SKM-1 (cell line): Measurements from ENCODE around the gene L3MBTL4.
"Not testable (repeated sequence)": the region's sequence is repeated elsewhere in the genome, so short reads cannot be mapped to it uniquely, and the experiment has no call there.

Source experiments
- DNase-seq: peaks from one replicate; lab custom pipeline; 2025; ENCODE audit not compliant: unreplicated experiment; lab: John Stamatoyannopoulos, UW

The L3MBTL4 gene

DNA sequence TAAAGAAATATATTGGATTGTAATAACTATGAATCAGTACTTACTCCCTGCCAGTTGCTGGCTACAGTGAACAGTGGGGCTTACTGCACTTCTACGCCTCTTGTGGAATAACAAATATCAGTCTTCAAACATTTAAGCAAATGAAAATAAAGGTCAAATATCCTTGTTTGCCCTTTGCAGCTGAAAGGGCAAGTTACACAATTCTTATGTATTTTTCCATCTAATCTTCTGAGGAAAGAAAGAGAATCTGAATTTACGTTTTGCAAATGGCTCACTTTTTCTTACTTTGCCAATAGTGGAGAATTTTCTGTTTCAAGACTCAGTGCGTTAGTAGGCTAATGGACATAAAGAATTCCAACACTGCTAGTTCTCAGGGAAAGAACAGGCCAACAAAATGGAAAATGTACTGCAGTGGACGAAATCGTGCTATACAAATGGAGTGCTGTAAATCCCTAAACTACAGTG, 362.2 kb downstream of the L3MBTL4 start:
- DNase-seq = no peak

DNA sequence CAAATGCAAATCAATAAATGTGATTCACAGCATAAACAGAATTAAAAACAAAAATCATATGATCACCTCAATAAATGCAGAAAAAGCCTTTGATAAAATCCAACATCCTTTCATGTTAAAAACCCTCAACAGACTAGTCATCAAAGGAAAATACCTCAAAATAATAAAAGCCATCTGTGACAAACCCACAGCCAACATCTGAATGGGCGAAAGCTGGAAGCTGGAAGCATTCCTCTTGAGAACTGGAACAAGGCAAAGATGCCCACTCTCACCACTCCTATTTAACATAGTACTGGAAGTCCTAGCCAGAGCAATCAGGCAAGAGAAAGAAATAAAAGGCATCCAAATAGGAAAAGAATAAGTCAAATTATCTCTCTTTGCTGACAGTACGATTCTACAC, 367.1 kb downstream of the L3MBTL4 start:
- not testable (repeated sequence) for DNase-seq

DNA sequence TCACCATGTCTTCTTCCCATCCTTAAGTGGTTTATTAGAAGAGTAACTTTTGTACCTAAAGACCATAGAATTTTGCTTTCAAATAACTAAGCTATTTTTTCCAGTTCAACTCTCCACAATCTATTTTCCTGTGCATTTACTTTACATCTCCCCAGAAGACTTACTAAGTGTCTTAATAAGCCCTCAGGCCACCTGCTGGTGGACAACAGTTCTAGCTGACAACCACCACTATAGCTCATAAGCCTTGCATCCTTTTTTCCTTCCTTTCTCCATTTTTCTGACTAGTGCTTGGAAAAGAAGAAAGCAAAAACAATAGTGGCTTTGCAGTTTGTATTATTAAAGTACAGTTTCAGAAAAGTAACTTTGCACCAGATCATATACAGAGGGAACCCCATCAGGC, 369.9 kb downstream of the L3MBTL4 start:
- DNase-seq = no peak

DNA sequence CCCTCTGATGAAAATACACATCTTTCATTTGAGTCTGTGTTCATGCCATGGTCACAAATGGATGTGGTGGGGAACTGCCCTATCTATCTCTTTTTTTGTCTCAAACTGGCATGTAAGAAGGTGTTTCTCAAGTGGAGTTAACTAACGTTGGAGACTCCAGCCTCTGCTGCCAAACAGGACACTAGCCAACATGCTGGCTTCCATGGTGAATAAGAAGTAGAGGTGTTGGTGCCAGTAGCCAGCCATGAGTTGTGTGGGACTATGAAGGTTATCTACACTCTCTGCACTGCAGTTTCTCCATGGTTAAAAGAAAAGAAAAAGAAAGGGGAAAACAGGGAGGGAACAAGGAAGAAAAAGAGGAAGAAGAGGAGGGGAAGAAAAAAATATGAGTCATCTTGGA, 370.4 kb downstream of the L3MBTL4 start:
- DNase-seq = no peak

DNA sequence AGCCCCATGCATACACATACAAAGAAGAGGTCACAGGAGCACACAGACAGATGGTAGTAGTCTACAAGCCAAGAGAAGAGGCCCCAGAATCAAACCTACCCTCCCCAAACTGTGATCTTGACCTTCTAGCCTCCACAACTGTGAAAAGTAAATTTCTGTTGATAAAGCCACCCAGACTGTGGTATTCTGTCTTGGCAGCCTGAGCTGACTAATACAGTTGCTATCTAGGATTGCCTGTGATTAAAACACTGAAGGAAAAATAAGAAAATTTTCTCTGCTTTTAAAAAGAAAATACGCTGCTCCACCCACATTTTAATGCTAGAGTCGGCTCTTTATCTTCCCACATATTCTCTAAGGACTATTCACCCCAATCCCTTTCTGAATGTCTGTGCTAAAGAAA, 375.7 kb downstream of the L3MBTL4 start:
- DNase-seq = no peak

DNA sequence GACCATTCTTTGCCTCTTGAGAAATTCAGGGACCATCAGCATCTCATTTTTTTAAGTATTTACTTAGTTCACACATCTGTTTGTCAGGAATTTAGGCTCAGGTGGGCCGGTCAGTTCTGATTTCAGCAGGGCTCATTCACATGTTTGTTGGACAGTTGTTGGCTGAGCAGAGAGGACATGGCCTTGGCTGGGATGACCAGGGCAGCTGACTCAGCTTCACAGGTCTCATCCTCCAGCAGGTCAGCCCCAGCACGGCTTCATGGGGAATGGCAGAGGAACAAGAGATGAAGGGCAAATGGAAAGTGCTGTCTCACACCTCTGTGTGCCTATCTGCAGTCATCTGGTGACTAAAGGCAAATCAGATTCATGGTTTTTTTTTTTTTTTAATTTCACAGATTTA, 383.3 kb downstream of the L3MBTL4 start:
- DNase-seq = no peak

DNA sequence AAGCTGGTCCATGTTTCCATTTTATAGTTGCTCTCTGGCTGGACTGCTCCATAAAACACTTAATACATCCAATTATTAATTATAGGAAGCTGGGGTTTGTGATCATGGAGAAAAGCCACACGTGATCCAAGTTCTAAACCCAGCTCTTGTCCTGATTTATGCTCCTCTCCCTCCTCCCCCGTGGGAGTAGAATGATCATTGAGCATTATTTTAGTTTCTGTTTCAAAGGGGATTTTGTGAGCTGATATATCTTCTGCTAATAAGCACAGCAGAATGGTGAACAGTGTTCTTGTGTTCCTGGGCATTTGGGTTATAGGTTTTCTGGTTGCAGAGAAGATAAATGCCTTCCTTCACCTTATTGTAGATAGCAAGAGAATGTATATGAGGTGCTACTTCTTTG, 383.7 kb downstream of the L3MBTL4 start:
- no peak for DNase-seq

DNA sequence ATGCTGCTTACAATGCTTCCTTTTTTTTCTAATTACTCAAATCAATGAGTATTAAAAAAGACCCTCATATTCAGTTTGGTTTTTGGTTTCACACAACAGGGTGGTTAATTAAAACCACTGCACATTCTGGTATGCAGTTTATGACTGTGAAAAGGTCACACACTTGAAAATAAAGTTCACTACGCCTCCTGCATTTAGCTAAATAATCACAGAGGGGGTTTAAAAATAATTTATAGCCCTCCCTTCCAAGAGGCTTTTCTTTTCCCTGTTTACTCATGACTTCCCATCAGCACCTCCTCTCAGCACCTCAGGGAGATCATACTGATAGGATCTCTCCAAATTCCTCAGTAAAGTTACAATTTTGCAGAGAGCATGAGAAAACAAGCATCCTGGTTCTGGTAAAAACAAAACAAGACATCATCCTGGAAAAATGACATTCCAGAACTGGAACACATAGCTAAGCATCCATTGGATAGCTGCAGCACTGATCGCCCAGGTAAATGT, 389.9 kb downstream of the L3MBTL4 start:
- no peak for DNase-seq

DNA sequence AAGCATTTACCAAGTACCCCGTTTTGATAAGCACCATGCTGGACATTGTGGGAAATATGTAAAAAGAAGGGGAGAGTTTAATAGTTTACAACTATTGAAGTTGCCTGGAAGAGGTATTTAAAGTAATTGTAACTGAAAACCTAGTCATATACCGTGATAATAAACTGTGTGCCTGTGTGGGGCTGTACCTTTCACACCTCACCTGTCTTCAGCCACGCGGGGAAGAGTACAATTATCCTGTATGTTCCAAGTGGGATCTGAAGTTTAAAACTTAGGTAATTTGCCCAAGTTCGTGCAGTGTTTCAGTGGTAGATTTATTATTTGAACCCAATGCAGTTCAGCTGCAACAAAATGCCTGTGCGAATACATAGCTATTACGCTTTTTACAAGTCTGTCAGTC, 391.2 kb downstream of the L3MBTL4 start:
- DNase-seq = no peak

DNA sequence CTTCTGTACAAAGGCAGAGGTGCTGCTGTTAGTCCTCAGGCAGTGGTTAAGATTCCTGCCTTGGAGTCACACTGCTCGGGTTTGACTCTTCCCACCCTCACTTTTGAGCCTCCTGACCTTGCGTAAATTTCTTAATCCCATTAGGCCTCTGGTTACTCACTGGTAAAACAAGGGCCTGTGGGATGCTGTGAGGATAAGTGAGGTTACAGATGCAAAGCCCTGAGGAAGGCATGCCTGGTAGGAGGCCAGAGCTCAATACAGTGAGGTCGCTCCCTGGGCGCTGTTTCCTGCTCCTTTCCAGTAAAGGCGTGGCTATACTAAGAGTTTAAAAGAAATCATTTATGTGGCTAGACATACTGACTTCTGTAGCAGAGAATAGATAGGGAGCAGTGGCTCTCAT, 391.9 kb downstream of the L3MBTL4 start:
- DNase-seq = no peak

DNA sequence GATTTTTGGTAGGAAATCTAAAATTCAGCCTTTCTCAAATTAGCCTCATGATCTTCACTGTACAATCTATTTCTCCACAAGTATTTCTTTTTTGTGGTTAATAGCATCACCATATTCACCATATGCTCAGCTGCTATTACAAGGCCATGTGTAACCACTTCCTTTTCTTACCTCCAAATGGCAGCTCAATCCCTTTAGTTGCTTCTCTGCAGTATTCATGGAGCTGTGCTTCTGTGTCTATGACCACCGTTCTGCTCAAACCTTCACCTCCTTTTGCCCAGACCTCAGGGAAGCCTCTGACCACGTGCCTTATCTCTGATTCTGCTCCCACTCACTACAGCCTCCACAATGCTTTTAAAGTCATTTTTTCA, 392.7 kb downstream of the L3MBTL4 start:
- DNase-seq = no peak

DNA sequence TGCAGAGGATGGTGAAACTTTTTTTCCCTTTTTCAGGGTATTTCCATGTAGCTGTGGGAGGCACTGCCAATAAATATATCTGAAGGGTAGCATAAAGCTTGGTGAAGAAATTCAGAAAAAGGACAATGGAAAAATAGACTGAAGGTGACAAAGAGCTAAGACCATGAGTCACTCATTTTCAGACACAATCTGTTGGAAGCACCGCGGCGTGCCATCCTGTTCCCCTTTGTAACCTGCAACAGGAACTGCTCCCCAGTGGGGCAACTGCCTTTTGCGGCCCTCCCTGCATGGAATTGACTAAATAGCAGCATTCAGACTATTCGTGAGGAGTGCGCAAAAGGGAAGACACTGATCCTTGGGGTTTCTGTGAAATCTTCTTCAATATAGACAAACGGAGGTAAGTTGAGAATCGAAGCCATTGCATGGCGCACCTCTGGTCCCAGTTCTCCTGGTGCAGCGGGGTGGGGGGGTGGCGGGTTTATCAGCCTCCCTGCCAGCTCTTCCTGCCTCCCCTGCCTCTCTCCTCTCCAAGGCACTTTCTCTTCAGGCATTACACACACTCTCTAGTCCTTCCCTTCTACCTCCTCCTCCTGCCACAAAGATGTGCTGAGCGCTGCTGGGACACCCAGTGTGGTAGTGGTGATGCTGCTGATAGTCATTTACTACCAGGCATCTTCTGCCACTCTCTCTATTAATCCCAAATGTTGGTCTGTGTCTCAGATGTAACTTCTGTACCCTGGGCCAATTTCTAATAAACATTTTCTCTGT, 393.2 kb downstream of the L3MBTL4 start:
- no peak for DNase-seq

DNA sequence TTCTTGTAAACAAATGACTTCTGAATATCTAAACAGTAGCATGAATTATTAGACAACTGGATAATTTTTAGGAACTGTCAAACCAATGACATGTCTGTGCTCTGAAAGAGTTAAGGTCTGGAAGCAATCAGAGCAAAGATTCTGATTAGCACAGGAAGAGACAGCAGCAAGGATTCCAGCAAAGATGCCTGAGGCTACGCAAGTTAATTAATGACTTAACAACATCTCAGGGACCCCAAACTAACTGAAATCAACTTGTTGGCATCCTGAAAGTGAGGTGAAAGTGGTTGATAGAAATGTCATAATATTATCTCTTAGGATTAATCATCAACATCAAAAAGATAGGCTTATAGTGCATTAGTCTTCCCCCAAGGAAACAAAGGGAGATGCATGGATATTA, 396.0 kb downstream of the L3MBTL4 start:
- DNase-seq = no peak

DNA sequence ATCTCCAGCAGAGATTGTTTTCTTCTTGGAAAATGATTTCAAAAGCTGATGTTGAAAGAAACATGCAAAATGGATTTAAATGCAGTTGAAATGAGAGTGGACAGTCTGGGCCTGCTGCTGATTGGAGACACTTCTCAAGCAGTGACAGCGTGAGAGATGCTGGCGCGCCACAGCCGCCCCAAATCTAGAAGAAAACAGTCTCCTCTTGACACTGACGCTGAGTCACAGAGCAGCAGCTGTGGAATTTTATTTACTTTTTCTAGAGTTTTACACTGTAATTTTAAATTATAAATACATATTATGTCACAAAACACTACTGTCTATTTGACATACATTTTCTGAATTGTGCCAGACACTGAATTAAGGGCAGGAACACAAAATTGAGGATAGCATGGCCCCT, 397.5 kb downstream of the L3MBTL4 start:
- DNase-seq = no peak

DNA sequence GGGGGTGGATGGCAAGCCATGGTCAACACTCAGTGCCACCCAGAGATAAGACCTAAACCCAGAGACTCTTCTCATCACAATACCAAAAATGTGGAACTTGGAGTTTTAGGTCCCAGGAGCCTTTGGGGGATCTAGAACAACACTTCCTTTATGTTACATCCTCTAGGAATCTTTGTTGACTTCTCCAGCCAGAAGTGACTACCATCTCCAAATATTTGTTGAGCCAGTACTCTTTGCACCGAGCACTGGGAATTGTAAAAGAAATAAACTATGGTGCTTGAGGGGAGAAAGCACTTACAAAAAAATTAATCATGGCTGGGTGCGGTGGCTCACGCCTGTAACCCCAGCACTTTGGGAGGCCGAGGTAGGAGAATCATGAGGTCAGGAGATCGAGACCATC, 399.3 kb downstream of the L3MBTL4 start:
- DNase-seq = no peak

DNA sequence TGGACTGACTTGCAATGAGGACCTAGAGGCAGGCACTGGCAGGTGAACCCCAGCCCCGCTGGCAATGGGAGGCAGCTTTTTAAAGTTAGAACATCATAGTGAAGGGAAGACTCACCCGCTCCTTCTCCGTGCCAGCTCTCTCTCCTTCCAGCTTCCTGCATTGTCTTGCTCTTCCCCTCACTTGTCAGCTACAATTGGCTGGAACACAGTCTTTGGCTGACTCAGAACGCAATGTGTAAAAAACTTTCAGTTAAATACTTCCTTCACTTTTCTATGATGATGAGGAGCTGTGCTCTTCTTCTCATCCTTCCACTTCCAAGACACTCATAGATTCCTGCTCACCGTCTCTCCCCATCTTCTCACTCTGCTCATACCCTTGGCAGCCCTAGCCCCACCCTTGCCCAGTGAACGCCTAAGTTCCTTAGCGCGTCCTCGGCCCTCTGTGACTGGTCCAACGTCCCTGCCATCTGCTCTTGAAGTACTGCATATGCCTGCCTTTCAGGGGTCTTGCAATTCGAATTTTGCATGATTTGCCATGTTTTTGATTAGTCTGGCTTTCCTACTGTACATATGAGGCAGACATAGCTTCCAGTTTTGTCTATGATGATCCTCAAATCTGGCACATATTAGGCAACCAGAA, 401.4 kb downstream of the L3MBTL4 start:
- DNase-seq = no peak

DNA sequence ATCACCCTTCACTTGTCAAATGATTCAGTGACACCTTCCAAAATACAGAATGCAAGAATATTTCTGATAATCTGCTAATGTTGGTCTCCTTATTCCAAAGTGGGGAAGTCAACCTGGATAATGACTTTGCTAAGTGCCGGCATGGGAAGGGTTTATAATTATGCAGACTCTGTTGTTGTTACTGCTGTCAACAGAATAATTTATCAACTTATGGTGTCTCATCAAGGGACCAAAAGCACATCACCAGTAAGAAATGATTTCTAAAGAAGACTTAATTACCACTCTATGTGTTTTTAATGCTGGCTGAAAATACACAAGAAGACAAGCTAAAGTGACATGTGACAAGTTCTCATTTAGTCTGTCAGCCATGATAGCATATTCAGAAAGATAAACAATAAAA, 403.8 kb downstream of the L3MBTL4 start:
- no peak for DNase-seq

DNA sequence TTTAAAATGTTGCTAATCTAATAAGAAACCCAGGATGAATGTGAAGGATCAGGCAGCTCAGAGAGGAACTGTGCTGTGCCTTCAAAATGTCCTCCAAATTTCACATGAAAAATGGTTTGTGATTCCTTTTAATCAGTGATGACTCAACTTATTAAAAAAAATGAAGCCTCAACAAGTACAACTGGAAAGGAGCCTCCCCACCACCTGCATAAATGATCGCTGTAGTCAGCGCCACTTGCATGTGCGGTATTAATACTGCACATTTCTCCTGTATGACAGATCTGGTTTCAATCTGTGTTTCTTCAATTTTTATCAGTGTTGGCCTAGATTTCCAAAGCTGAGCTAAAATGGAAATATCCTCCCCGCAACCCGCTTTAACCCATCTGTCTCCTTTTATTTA, 404.4 kb downstream of the L3MBTL4 start:
- DNase-seq = no peak

DNA sequence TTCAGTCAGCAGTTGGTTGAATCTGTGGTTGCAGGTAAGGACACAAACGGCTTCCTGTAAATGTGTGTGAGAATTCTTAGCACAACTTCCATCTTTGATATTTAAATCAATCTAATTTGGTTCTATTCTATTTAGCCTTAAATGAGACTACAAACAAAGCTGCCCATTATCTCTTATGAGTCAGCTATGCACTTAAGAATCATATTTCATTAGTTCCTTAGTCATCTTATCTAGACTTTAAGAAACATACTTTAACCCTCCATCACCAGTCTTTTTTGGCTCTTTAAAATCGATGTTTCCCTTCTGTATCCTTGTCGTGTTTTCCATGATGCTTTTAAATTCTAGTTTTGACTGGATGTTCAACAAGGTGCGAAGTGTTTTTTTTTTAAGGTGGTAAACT, 405.0 kb downstream of the L3MBTL4 start:
- DNase-seq = no peak

DNA sequence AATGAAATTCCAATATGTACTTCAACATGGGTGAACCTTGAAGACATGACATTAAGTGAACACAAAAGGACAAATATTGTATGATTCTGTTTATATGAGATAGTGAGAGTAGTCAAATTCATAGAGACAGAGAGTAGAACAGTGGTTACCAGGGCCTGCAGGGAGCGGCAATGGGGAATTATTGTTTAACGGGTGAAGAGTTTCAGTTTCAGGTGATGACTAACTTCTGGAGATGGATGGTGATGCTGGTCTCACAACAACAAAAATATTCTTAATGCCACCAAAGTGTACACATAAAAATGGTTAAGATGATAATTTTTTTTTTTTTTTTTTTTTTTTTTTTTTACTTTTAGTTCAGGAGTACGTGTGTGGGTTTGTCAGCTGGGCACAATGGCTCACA, 410.0 kb downstream of the L3MBTL4 start:
- DNase-seq = no peak

DNA sequence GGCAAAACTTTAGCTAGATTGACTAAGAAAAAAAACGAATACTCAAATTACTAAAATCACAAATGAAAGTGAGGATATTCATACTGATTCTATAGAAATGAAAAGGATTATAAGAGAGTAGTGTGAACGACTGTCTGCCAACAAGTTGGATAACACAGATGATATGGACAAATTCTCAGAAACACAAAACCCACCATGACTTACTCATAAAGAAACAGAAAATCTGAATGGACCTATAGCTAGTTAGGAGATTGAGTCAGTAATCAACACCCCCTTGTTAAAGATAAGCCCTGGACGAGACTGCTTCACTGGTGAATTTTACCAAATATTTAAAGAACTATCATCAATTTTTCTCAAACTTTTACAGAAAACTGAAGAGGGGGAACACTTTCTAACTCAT, 410.6 kb downstream of the L3MBTL4 start:
- DNase-seq = no peak

DNA sequence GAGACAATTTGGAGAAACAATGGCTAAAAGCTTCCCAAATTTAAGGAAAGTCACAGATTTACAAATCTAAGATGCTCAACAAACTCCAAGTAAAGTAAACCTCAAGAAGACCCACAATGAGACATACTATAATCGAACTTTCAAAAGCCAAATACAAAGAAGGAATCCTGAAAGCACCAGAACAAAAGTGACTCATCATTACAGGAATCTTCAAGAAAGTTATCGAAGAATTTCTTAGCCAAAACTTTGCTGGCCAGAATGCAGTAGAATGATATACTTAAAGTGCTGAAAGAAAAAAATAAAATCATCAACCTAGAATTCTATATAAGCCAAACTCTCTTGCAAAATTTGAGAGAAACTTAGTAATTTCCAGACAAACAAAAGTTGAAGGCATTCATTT, 412.8 kb downstream of the L3MBTL4 start:
- DNase-seq = no peak

DNA sequence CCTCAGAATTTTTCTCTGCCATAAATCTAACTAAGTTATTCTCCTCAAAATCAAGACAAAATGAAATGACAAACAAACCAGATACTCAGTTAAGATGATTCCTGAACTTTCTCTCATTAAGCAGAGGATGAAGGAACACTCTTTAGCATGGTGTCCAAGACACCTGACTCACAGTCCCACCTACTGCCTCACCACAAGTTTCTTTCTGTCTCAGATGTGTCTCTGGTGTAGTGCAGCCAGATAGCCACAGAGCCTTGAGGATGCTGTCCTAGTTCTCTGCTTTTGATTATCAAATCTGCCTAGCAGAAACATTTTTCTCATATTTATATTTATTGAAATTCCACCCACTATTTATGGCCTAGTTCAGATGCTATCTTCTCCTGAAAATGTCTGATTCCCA, 415.8 kb downstream of the L3MBTL4 start:
- DNase-seq = no peak
